WTC11 (cell line): ENCODE data around the gene CMTM7. TPM values are rescaled to one million over a fixed set of nuclear protein-coding genes. Genes with fewer than 3 reads are reported as not detected.

Experiments
- ATAC-seq: fragments of 200-7000 bp; cut with Tn5 transposase; 2 replicates; pipeline ENCODE4 v1.10.0; 2021; ENCODE audit warnings: mild to moderate bottlenecking, moderate library complexity
- CTCF ChIA-PET: fragments of 300-600 bp; sonication (Branson Sonifier 250); formaldehyde crosslinking; loops from one replicate; lab custom pipeline; 2021; ENCODE audit warnings: antibody characterized with exemption; lab: Charles Lee
- POLR2A ChIA-PET: fragments of 350-600 bp; sonication (Branson Sonifier 250); formaldehyde crosslinking; loops from one replicate; lab custom pipeline; 2021; ENCODE audit warnings: antibody characterized with exemption; lab: Charles Lee
- DNase-seq: peaks from one replicate; pipeline ENCODE4 v3.0.0; 2021; ENCODE audit warnings: low spot score
- H3K27ac Mint-ChIP-seq: 2 replicates; pipeline ENCODE4 v1.8.0; 2021; ENCODE audit warnings: mixed read lengths
- H3K27me3 Mint-ChIP-seq: 2 replicates; pipeline ENCODE4 v1.8.0; 2021; ENCODE audit warnings: low read depth, mild to moderate bottlenecking, moderate library complexity, mixed read lengths
- H3K36me3 Mint-ChIP-seq: 2 replicates; pipeline ENCODE4 v1.8.0; 2021; ENCODE audit warnings: mixed read lengths
- H3K4me1 Mint-ChIP-seq: 2 replicates; pipeline ENCODE4 v1.8.0; 2022; ENCODE audit warnings: mixed read lengths
- H3K4me3 Mint-ChIP-seq: 2 replicates; pipeline ENCODE4 v1.8.0; 2021; ENCODE audit warnings: mild to moderate bottlenecking, moderate library complexity, mixed read lengths
- H3K9me3 Mint-ChIP-seq: 2 replicates; pipeline ENCODE4 v1.8.0; 2021; ENCODE audit warnings: mixed read lengths
- ETV6 ChIP-seq: sonication (generic); formaldehyde crosslinking; IDR thresholded peaks from 2 replicates; pipeline ENCODE4 v1.8.1; 2022; ENCODE audit warnings: mild to moderate bottlenecking, missing genetic modification reagents
- NR3C1 ChIP-seq: sonication (generic); formaldehyde crosslinking; conservative IDR thresholded peaks from 2 replicates; pipeline ENCODE4 v1.8.1; 2023; ENCODE audit warnings: low read depth, mild to moderate bottlenecking, missing genetic modification reagents
- RORB ChIP-seq: fragments of 250-450 bp; sonication (Bioruptor Pico); IDR thresholded peaks from 2 replicates; pipeline ENCODE4 v1.9.0; 2021; ENCODE audit warnings: mild to moderate bottlenecking
- SOX15 ChIP-seq: fragments of 250-450 bp; sonication (Bioruptor Pico); IDR thresholded peaks from 2 replicates; pipeline ENCODE4 v1.9.0; 2021; ENCODE audit warnings: mild to moderate bottlenecking
- SP1 ChIP-seq: sonication (generic); formaldehyde crosslinking; conservative IDR thresholded peaks from 2 replicates; pipeline ENCODE4 v1.8.1; 2022; ENCODE audit warnings: missing genetic modification reagents
- TEAD1 ChIP-seq: sonication (generic); formaldehyde crosslinking; IDR thresholded peaks from 2 replicates; pipeline ENCODE4 v1.8.0; 2022; ENCODE audit warnings: mild to moderate bottlenecking, missing genetic modification reagents
- ZNF219 ChIP-seq: sonication (generic); formaldehyde crosslinking; IDR thresholded peaks from 2 replicates; pipeline ENCODE4 v1.8.0; 2023; ENCODE audit warnings: missing genetic modification reagents, mild to moderate bottlenecking, borderline replicate concordance
- total RNA-seq: library from RNA; stranded (reverse); gene quantifications from 3 replicates; pipeline ENCODE4 v1.2.3, GENCODE V29; 2021
- TF ChIP-seq, protein P1 (sequence below): sonication (generic); formaldehyde crosslinking; IDR thresholded peaks from 2 replicates; pipeline ENCODE4 v1.8.1; 2023; ENCODE audit warnings: mild to moderate bottlenecking, moderate library complexity, missing genetic modification reagents
- TF ChIP-seq, protein P2 (sequence below): sonication (generic); formaldehyde crosslinking; IDR thresholded peaks from 2 replicates; pipeline ENCODE4 v1.8.0; 2023; ENCODE audit warnings: mild to moderate bottlenecking, missing genetic modification reagents
- TF ChIP-seq, protein P3 (sequence below): fragments of 250-450 bp; sonication (Bioruptor Pico); conservative IDR thresholded peaks from 2 replicates; pipeline ENCODE4 v1.9.0; 2021; ENCODE audit warnings: mild to moderate bottlenecking
- TF ChIP-seq, protein P4 (sequence below): sonication (generic); formaldehyde crosslinking; IDR thresholded peaks from 2 replicates; pipeline ENCODE4 v1.8.1; 2022; ENCODE audit warnings: mild to moderate bottlenecking, missing genetic modification reagents, moderate library complexity, borderline replicate concordance
- TF ChIP-seq, protein P5 (sequence below): sonication (generic); formaldehyde crosslinking; conservative IDR thresholded peaks from 2 replicates; pipeline ENCODE4 v1.8.1; 2023; ENCODE audit warnings: mild to moderate bottlenecking, low read depth, missing genetic modification reagents, moderate library complexity
- TF ChIP-seq, protein P6 (sequence below): sonication (generic); formaldehyde crosslinking; IDR thresholded peaks from 2 replicates; pipeline ENCODE4 v1.8.1; 2023; ENCODE audit warnings: mild to moderate bottlenecking, missing genetic modification reagents
- TF ChIP-seq, protein P7 (sequence below): sonication (generic); formaldehyde crosslinking; IDR thresholded peaks from 2 replicates; pipeline ENCODE4 v1.8.0; 2022; ENCODE audit warnings: missing genetic modification reagents

Gene CMTM7
- total RNA-seq, 1 experiment from 2014 or later: 23.4 TPM

DNA sequence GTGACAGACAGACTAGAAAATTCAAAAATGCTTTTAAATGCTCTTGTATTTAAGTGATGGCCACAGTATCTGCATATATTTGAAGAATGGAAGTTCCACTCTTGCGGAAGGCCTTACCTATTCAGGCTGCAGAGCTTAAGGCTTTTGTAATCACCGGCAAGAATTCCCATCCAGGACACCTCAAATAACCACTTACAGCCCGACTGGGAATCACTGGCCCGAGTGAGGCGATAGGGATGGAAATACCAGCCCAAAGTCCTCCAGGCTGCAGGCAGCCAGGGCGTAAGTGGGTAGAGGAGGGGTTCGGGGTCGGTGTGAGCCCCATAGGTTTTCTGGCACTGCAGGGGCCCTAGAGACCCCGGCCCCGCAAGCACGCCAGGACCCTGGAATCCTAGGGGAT, 9.5 kb downstream of the CMTM7 start:
- peak; percentile 38 for DNase-seq
- CTCF ChIA-PET: interaction anchor here (1.0 to 1.4 kb wide), 2 partner anchors 26 to 67 kb away, joined by 7 to 11 read pairs; no protein-coding TSS in a partner anchor

More for the DNA sequence above, 9.5 kb downstream of the CMTM7 start:
- peak; percentile 63 for ATAC-seq
- POLR2A ChIA-PET: interaction anchor here (0.7 to 1.4 kb wide), 2 partner anchors 9 to 23 kb away, joined by 4 to 6 read pairs; partner anchors contain the start of gene CMTM7
- Mint-ChIP-seq H3K27ac (peak overlapping the region; percentile 65), H3K4me1 (peaks cover 34% of the 10 kb centered on the region), H3K36me3 (peaks cover 8% of the 10 kb centered on the region), H3K4me3 (peak overlapping the region; percentile 63), H3K27me3 (no peaks in the 10 kb centered on the region)
- TF ChIP-seq, protein P1, sequence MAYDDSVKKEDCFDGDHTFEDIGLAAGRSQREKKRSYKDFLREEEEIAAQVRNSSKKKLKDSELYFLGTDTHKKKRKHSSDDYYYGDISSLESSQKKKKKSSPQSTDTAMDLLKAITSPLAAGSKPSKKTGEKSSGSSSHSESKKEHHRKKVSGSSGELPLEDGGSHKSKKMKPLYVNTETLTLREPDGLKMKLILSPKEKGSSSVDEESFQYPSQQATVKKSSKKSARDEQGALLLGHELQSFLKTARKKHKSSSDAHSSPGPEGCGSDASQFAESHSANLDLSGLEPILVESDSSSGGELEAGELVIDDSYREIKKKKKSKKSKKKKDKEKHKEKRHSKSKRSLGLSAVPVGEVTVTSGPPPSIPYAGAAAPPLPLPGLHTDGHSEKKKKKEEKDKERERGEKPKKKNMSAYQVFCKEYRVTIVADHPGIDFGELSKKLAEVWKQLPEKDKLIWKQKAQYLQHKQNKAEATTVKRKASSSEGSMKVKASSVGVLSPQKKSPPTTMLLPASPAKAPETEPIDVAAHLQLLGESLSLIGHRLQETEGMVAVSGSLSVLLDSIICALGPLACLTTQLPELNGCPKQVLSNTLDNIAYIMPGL (CRISPR knock-in tag): no peak
- TF ChIP-seq, protein P2, sequence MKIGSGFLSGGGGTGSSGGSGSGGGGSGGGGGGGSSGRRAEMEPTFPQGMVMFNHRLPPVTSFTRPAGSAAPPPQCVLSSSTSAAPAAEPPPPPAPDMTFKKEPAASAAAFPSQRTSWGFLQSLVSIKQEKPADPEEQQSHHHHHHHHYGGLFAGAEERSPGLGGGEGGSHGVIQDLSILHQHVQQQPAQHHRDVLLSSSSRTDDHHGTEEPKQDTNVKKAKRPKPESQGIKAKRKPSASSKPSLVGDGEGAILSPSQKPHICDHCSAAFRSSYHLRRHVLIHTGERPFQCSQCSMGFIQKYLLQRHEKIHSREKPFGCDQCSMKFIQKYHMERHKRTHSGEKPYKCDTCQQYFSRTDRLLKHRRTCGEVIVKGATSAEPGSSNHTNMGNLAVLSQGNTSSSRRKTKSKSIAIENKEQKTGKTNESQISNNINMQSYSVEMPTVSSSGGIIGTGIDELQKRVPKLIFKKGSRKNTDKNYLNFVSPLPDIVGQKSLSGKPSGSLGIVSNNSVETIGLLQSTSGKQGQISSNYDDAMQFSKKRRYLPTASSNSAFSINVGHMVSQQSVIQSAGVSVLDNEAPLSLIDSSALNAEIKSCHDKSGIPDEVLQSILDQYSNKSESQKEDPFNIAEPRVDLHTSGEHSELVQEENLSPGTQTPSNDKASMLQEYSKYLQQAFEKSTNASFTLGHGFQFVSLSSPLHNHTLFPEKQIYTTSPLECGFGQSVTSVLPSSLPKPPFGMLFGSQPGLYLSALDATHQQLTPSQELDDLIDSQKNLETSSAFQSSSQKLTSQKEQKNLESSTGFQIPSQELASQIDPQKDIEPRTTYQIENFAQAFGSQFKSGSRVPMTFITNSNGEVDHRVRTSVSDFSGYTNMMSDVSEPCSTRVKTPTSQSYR (CRISPR knock-in tag): no peak
- TF ChIP-seq ETV6 (CRISPR knock-in tag) (no peak), SOX15 (CRISPR knock-in tag) (no peak), TEAD1 (CRISPR knock-in tag) (no peak), NR3C1 (no peak), SP1 (CRISPR knock-in tag) (no peak), RORB (CRISPR knock-in tag) (no peak), ZNF219 (no peak)
- TF ChIP-seq, protein P3, sequence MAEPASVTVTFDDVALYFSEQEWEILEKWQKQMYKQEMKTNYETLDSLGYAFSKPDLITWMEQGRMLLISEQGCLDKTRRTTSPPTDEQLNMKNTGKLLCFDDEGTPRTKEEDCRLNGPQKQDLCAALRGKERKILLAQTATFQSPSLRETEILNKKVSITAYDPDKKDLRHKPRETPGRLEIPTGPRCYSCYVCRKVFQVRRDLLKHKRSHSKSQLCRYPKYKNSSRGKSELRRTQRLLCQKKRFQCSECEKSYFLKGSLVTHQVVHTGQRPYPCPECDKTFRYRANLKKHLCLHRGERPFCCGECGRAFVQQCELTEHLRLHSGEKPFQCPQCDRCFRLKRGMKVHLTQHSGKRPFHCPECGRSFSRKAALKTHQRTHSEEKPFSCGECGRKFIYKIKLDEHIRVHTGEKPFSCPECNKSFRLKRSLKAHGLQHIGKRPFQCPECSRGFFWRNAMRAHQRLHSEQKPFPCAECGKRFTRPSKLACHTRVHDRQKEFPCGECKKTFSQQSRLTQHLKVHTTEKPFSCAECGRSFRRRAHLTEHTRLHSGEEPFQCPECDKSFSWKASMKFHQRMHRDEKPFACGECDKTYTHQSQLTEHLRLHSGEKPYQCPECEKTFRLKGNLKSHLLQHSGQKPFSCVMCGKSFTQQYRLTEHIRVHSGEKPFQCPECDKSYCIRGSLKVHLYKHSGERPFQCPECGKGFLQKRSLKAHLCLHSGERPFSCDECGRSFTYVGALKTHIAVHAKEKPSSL (CRISPR knock-in tag): no peak
- TF ChIP-seq, protein P4, sequence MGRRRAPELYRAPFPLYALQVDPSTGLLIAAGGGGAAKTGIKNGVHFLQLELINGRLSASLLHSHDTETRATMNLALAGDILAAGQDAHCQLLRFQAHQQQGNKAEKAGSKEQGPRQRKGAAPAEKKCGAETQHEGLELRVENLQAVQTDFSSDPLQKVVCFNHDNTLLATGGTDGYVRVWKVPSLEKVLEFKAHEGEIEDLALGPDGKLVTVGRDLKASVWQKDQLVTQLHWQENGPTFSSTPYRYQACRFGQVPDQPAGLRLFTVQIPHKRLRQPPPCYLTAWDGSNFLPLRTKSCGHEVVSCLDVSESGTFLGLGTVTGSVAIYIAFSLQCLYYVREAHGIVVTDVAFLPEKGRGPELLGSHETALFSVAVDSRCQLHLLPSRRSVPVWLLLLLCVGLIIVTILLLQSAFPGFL (CRISPR knock-in tag): no peak
- TF ChIP-seq, protein P5, sequence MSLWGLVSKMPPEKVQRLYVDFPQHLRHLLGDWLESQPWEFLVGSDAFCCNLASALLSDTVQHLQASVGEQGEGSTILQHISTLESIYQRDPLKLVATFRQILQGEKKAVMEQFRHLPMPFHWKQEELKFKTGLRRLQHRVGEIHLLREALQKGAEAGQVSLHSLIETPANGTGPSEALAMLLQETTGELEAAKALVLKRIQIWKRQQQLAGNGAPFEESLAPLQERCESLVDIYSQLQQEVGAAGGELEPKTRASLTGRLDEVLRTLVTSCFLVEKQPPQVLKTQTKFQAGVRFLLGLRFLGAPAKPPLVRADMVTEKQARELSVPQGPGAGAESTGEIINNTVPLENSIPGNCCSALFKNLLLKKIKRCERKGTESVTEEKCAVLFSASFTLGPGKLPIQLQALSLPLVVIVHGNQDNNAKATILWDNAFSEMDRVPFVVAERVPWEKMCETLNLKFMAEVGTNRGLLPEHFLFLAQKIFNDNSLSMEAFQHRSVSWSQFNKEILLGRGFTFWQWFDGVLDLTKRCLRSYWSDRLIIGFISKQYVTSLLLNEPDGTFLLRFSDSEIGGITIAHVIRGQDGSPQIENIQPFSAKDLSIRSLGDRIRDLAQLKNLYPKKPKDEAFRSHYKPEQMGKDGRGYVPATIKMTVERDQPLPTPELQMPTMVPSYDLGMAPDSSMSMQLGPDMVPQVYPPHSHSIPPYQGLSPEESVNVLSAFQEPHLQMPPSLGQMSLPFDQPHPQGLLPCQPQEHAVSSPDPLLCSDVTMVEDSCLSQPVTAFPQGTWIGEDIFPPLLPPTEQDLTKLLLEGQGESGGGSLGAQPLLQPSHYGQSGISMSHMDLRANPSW: no peak
- TF ChIP-seq, protein P6, sequence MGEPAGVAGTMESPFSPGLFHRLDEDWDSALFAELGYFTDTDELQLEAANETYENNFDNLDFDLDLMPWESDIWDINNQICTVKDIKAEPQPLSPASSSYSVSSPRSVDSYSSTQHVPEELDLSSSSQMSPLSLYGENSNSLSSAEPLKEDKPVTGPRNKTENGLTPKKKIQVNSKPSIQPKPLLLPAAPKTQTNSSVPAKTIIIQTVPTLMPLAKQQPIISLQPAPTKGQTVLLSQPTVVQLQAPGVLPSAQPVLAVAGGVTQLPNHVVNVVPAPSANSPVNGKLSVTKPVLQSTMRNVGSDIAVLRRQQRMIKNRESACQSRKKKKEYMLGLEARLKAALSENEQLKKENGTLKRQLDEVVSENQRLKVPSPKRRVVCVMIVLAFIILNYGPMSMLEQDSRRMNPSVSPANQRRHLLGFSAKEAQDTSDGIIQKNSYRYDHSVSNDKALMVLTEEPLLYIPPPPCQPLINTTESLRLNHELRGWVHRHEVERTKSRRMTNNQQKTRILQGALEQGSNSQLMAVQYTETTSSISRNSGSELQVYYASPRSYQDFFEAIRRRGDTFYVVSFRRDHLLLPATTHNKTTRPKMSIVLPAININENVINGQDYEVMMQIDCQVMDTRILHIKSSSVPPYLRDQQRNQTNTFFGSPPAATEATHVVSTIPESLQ: no peak
- TF ChIP-seq, protein P7, sequence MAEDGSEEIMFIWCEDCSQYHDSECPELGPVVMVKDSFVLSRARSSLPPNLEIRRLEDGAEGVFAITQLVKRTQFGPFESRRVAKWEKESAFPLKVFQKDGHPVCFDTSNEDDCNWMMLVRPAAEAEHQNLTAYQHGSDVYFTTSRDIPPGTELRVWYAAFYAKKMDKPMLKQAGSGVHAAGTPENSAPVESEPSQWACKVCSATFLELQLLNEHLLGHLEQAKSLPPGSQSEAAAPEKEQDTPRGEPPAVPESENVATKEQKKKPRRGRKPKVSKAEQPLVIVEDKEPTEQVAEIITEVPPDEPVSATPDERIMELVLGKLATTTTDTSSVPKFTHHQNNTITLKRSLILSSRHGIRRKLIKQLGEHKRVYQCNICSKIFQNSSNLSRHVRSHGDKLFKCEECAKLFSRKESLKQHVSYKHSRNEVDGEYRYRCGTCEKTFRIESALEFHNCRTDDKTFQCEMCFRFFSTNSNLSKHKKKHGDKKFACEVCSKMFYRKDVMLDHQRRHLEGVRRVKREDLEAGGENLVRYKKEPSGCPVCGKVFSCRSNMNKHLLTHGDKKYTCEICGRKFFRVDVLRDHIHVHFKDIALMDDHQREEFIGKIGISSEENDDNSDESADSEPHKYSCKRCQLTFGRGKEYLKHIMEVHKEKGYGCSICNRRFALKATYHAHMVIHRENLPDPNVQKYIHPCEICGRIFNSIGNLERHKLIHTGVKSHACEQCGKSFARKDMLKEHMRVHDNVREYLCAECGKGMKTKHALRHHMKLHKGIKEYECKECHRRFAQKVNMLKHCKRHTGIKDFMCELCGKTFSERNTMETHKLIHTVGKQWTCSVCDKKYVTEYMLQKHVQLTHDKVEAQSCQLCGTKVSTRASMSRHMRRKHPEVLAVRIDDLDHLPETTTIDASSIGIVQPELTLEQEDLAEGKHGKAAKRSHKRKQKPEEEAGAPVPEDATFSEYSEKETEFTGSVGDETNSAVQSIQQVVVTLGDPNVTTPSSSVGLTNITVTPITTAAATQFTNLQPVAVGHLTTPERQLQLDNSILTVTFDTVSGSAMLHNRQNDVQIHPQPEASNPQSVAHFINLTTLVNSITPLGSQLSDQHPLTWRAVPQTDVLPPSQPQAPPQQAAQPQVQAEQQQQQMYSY (CRISPR knock-in tag): no peak
- TF ChIP-seq, all 79 proteins: peak for 0
- peaks cover 5% of the 10 kb centered on the region; the same call in 1 of the 2 replicates for H3K9me3 Mint-ChIP-seq
